Measurements from ENCODE around the gene LMBR1L. TPM values are rescaled to one million over a fixed set of nuclear protein-coding genes. Genes with fewer than 3 reads are reported as not detected.
"Not testable (repeated sequence)": the region's sequence is repeated elsewhere in the genome, so short reads cannot be mapped to it uniquely, and the experiment has no call there.

The LMBR1L gene, protein sequence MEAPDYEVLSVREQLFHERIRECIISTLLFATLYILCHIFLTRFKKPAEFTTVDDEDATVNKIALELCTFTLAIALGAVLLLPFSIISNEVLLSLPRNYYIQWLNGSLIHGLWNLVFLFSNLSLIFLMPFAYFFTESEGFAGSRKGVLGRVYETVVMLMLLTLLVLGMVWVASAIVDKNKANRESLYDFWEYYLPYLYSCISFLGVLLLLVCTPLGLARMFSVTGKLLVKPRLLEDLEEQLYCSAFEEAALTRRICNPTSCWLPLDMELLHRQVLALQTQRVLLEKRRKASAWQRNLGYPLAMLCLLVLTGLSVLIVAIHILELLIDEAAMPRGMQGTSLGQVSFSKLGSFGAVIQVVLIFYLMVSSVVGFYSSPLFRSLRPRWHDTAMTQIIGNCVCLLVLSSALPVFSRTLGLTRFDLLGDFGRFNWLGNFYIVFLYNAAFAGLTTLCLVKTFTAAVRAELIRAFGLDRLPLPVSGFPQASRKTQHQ
- total RNA-seq = 21.4 TPM

GRCh38 chr12:49110464-49111155 is at the start of gene LMBR1L:
Gene LMBR1L (minus strand): TSS chr12:49110847. CDS start chr12:49110555, 292 bp downstream.
- Histone ChIP-seq H3K27me3 (ENCODE audit: control insufficient read depth in 3 of 3, insufficient read depth in 3 of 3, low read length in 3 of 3) (no peaks in the 10 kb centered on the region), H3K9me3 (ENCODE audit: control insufficient read depth in 3 of 3, low read length in 3 of 3) (no peaks in the 10 kb centered on the region), H3K4me1 (ENCODE audit: control insufficient read depth in 3 of 3, insufficient read depth in 3 of 3, low read length in 3 of 3) (peaks cover 32 to 44% (median 34%) of the 10 kb centered on the region in 3 donors), H3K4me3 (ENCODE audit: low read length in 3 of 3) (peak within 1 kb of the TSS; percentile 90 to 96 (median 91)), H3K36me3 (ENCODE audit: control insufficient read depth in 3 of 3, insufficient read depth in 3 of 3, low read length in 3 of 3) (peaks cover 11 to 13% (median 12%) of the 10 kb centered on the region in 3 donors), H3K27ac (ENCODE audit: low read depth, low read length) (peak within 1 kb of the TSS; percentile 98), H3K9ac (ENCODE audit: low read depth in 1 of 3, low read length in 3 of 3) (peak within 1 kb of the TSS; percentile 89 to 96 (median 95))

DNA sequence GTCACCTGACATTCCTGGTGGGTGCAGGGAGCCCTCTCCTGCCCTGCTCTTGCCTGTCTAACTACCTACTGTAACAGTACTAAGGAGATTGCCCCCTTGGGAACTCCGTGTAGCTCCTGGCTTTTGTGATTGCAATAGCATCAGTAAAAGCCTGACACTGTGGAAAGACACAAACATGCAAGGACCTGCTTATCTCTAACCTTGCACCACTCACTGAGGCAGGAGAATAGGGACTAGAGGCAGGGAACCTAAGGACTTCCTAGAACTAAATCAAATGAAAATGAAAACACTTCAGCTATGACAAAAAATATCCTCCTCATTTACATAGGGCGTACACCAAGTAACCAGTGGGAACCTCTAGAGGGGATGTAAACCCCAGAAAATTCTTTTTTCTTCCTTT is 49.8 kb upstream of the LMBR1L start:
- H3K9me3 ChIP-seq (ENCODE audit: control insufficient read depth in 3 of 3, low read length in 3 of 3) = no peaks in the 10 kb centered on the region
- no peaks in the 10 kb centered on the region for H3K36me3 ChIP-seq (ENCODE audit: control insufficient read depth in 3 of 3, insufficient read depth in 3 of 3, low read length in 3 of 3)
- H3K4me1 ChIP-seq (ENCODE audit: control insufficient read depth in 3 of 3, insufficient read depth in 3 of 3, low read length in 3 of 3) = peaks cover 0 to 5% (median 0%) of the 10 kb centered on the region in 3 donors
- no peak overlapping the region for H3K4me3 ChIP-seq (ENCODE audit: low read length in 3 of 3)
- no peak overlapping the region for H3K9ac ChIP-seq (ENCODE audit: low read depth in 1 of 3, low read length in 3 of 3)
- no peak overlapping the region for H3K27ac ChIP-seq (ENCODE audit: low read depth, low read length)
- H3K27me3 ChIP-seq (ENCODE audit: control insufficient read depth in 3 of 3, insufficient read depth in 3 of 3, low read length in 3 of 3) = no peaks in the 10 kb centered on the region

- H3K36me3 ChIP-seq (ENCODE audit: control insufficient read depth in 3 of 3, insufficient read depth in 3 of 3, low read length in 3 of 3) = no peaks in the 10 kb centered on the region
- no peak overlapping the region for H3K27ac ChIP-seq (ENCODE audit: low read depth, low read length)
- no peaks in the 10 kb centered on the region for H3K27me3 ChIP-seq (ENCODE audit: control insufficient read depth in 3 of 3, insufficient read depth in 3 of 3, low read length in 3 of 3)
- no peak overlapping the region for H3K4me3 ChIP-seq (ENCODE audit: low read length in 3 of 3)
- H3K9me3 ChIP-seq (ENCODE audit: control insufficient read depth in 3 of 3, low read length in 3 of 3) = no peaks in the 10 kb centered on the region
- H3K9ac ChIP-seq (ENCODE audit: low read depth in 1 of 3, low read length in 3 of 3) = no peak overlapping the region
- no peaks in the 10 kb centered on the region for H3K4me1 ChIP-seq (ENCODE audit: control insufficient read depth in 3 of 3, insufficient read depth in 3 of 3, low read length in 3 of 3)
These were observed 43.6 kb upstream of the LMBR1L start for GRCh38 chr12:49154221-49154620.

DNA sequence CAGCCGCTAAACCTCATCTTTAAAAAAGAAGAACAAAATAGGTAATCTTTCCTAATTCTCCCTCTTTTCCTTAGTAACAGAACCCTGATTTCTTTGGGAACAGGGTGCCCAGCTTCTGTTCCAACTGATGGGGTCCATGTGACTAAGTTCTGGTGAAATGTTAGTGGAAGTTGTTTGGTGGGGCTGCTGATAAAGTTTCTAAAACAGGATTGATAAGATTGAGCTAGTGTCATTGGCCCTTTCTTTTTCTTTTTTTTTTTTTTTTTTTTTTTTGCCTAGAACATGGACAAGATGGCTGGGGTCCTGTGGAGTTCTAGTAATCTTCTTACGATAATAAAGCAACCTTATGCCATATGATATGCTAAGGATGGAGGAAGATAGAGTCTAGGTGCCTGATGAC is 36.7 kb upstream of the LMBR1L start:
- Histone ChIP-seq H3K9me3 (ENCODE audit: control insufficient read depth in 3 of 3, low read length in 3 of 3) (no peaks in the 10 kb centered on the region), H3K4me1 (ENCODE audit: control insufficient read depth in 3 of 3, insufficient read depth in 3 of 3, low read length in 3 of 3) (no peaks in the 10 kb centered on the region), H3K36me3 (ENCODE audit: control insufficient read depth in 3 of 3, insufficient read depth in 3 of 3, low read length in 3 of 3) (no peaks in the 10 kb centered on the region), H3K9ac (ENCODE audit: low read depth in 1 of 3, low read length in 3 of 3) (no peak overlapping the region), H3K27me3 (ENCODE audit: control insufficient read depth in 3 of 3, insufficient read depth in 3 of 3, low read length in 3 of 3) (no peaks in the 10 kb centered on the region), H3K27ac (ENCODE audit: low read depth, low read length) (no peak overlapping the region), H3K4me3 (ENCODE audit: low read length in 3 of 3) (no peak overlapping the region)

GRCh38 chr12:49146406-49146805 is 35.8 kb upstream of the LMBR1L start:
- H3K9me3 ChIP-seq (ENCODE audit: control insufficient read depth in 3 of 3, low read length in 3 of 3) = no peaks in the 10 kb centered on the region
- no peaks in the 10 kb centered on the region for H3K27me3 ChIP-seq (ENCODE audit: control insufficient read depth in 3 of 3, insufficient read depth in 3 of 3, low read length in 3 of 3)
- H3K4me1 ChIP-seq (ENCODE audit: control insufficient read depth in 3 of 3, insufficient read depth in 3 of 3, low read length in 3 of 3) = no peaks in the 10 kb centered on the region
- H3K27ac ChIP-seq (ENCODE audit: low read depth, low read length) = no peak overlapping the region
- H3K9ac ChIP-seq (ENCODE audit: low read depth in 1 of 3, low read length in 3 of 3) = no peak overlapping the region
- no peak overlapping the region for H3K4me3 ChIP-seq (ENCODE audit: low read length in 3 of 3)
- H3K36me3 ChIP-seq (ENCODE audit: control insufficient read depth in 3 of 3, insufficient read depth in 3 of 3, low read length in 3 of 3) = no peaks in the 10 kb centered on the region

DNA sequence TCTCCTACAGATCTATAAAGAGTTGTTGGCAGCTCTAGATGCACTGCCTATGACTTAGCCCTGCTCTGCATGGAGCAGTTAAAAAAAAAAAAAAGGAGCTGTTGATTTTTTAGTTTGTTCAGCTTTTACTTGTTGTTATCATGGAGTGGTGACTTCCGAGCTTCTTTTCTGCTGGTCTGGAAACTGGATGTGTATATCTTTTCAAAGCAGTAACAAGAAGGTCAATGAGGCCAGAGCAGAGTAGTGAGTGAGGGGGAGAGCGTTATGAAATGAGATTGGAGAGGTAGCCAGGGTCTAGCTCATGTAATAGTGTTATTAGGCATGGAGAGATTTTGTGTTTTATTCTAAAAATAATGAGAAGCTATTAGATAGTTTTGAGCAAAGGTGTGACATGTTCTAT is 33.7 kb upstream of the LMBR1L start:
- Histone ChIP-seq H3K4me1 (ENCODE audit: control insufficient read depth in 3 of 3, insufficient read depth in 3 of 3, low read length in 3 of 3) (no peaks in the 10 kb centered on the region), H3K27me3 (ENCODE audit: control insufficient read depth in 3 of 3, insufficient read depth in 3 of 3, low read length in 3 of 3) (no peaks in the 10 kb centered on the region), H3K4me3 (ENCODE audit: low read length in 3 of 3) (no peak overlapping the region), H3K27ac (ENCODE audit: low read depth, low read length) (no peak overlapping the region), H3K9me3 (ENCODE audit: control insufficient read depth in 3 of 3, low read length in 3 of 3) (no peaks in the 10 kb centered on the region), H3K9ac (ENCODE audit: low read depth in 1 of 3, low read length in 3 of 3) (no peak overlapping the region), H3K36me3 (ENCODE audit: control insufficient read depth in 3 of 3, insufficient read depth in 3 of 3, low read length in 3 of 3) (no peaks in the 10 kb centered on the region)

DNA sequence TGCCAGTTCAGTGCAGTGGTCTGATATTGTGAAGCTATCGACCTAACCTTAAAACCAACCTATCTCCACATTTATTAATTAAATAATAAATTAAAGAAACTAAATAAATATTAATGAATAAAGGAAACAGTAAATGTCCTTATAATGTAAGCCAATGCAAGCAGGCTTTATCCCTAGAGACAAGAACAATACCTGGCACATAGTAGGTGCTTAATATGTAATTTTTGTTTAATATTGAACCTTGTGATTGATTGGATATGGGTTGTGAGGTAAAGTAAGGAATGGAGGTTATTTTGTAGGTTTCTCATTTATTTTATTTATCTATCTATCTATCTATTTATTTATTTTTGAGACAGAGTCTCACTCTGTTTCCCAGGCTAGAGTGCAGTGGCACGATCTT is 28.4 kb upstream of the LMBR1L start:
- Histone ChIP-seq H3K4me3 (ENCODE audit: low read length in 3 of 3) (no peak overlapping the region), H3K27ac (ENCODE audit: low read depth, low read length) (no peak overlapping the region)

DNA sequence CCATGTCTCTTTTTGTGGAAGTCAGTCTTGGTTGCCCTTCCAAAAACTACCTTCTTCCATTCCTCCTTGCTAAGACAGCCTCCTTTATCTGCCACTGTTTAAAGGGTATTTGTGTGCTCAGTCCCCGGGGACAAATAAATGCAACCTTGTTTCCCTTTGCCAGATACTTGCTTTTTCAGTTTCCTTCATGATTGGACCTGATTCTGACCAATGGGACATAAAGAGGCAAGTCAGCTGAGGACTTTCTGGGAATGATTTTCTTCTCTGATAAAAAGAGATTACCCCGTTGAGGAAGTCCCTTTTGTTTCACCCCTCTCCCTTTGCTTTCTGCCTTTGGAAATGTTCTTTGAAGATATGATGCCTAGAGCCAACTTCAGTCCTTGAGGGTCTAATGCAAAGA is 27.9 kb upstream of the LMBR1L start:
- no peak overlapping the region for H3K27ac ChIP-seq (ENCODE audit: low read depth, low read length)
- peaks cover 0 to 1% (median 0%) of the 10 kb centered on the region in 3 donors for H3K4me1 ChIP-seq (ENCODE audit: control insufficient read depth in 3 of 3, insufficient read depth in 3 of 3, low read length in 3 of 3)

More for the DNA sequence above, 28.4 kb upstream of the LMBR1L start:
- Histone ChIP-seq H3K9me3 (ENCODE audit: control insufficient read depth in 3 of 3, low read length in 3 of 3) (no peaks in the 10 kb centered on the region), H3K27me3 (ENCODE audit: control insufficient read depth in 3 of 3, insufficient read depth in 3 of 3, low read length in 3 of 3) (no peaks in the 10 kb centered on the region), H3K36me3 (ENCODE audit: control insufficient read depth in 3 of 3, insufficient read depth in 3 of 3, low read length in 3 of 3) (no peaks in the 10 kb centered on the region), H3K4me1 (ENCODE audit: control insufficient read depth in 3 of 3, insufficient read depth in 3 of 3, low read length in 3 of 3) (no peaks in the 10 kb centered on the region), H3K9ac (ENCODE audit: low read depth in 1 of 3, low read length in 3 of 3) (no peak overlapping the region)

GRCh38 chr12:49137476-49137875 is 26.8 kb upstream of the LMBR1L start:
- Histone ChIP-seq H3K9me3 (ENCODE audit: control insufficient read depth in 3 of 3, low read length in 3 of 3) (no peaks in the 10 kb centered on the region), H3K27me3 (ENCODE audit: control insufficient read depth in 3 of 3, insufficient read depth in 3 of 3, low read length in 3 of 3) (no peaks in the 10 kb centered on the region), H3K27ac (ENCODE audit: low read depth, low read length) (no peak overlapping the region), H3K4me1 (ENCODE audit: control insufficient read depth in 3 of 3, insufficient read depth in 3 of 3, low read length in 3 of 3) (peaks cover 0 to 8% (median 1%) of the 10 kb centered on the region in 3 donors), H3K9ac (ENCODE audit: low read depth in 1 of 3, low read length in 3 of 3) (no peak overlapping the region), H3K4me3 (ENCODE audit: low read length in 3 of 3) (no peak overlapping the region), H3K36me3 (ENCODE audit: control insufficient read depth in 3 of 3, insufficient read depth in 3 of 3, low read length in 3 of 3) (no peaks in the 10 kb centered on the region)

More for the DNA sequence above, 27.9 kb upstream of the LMBR1L start:
- Histone ChIP-seq H3K36me3 (ENCODE audit: control insufficient read depth in 3 of 3, insufficient read depth in 3 of 3, low read length in 3 of 3) (no peaks in the 10 kb centered on the region), H3K4me3 (ENCODE audit: low read length in 3 of 3) (no peak overlapping the region), H3K9me3 (ENCODE audit: control insufficient read depth in 3 of 3, low read length in 3 of 3) (no peaks in the 10 kb centered on the region), H3K9ac (ENCODE audit: low read depth in 1 of 3, low read length in 3 of 3) (no peak overlapping the region), H3K27me3 (ENCODE audit: control insufficient read depth in 3 of 3, insufficient read depth in 3 of 3, low read length in 3 of 3) (no peaks in the 10 kb centered on the region)

DNA sequence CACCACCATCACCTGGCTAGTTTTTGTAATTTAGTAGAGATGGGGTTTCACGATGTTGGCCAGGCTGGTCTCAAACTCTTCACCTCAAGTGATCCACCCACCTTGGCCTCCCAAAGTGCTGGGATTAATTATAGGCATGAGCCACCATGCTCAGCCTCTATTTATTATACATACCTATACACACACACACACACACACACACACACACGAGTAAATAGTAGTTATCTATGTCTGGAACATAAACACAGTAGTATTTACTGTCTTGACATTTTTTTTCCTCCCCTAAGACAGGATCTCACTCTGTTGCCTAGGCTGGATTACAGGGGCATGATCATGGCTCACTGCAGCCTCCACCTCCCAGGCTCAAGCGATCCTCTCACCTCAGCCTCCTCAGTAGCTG is 26.4 kb upstream of the LMBR1L start:
- H3K27me3 ChIP-seq (ENCODE audit: control insufficient read depth in 3 of 3, insufficient read depth in 3 of 3, low read length in 3 of 3); H3K4me3 ChIP-seq (ENCODE audit: low read length in 3 of 3): not testable (repeated sequence)
- peaks cover 3 to 12% (median 6%) of the 10 kb centered on the region in 3 donors for H3K4me1 ChIP-seq (ENCODE audit: control insufficient read depth in 3 of 3, insufficient read depth in 3 of 3, low read length in 3 of 3)

More for the DNA sequence above, 26.4 kb upstream of the LMBR1L start:
- not testable (repeated sequence) for H3K9ac ChIP-seq (ENCODE audit: low read depth in 1 of 3, low read length in 3 of 3); H3K9me3 ChIP-seq (ENCODE audit: control insufficient read depth in 3 of 3, low read length in 3 of 3); H3K27ac ChIP-seq (ENCODE audit: low read depth, low read length); H3K36me3 ChIP-seq (ENCODE audit: control insufficient read depth in 3 of 3, insufficient read depth in 3 of 3, low read length in 3 of 3)

Measured in skeletal muscle tissue (tissue), 4 donors.